HL-60 (cell line): ENCODE data around the gene ARMH1.

ENCODE experiments used
- DNase-seq, 2 experiments: peaks; one replicate each; pipeline ENCODE4 v3.0.0-alpha.2; 2010 to 2020; ENCODE audit warnings: low read depth in 1 of 2, low spot score in 1 of 2
- H3K27ac ChIP-seq: fragments of 250-450 bp; sonication (Bioruptor Pico); replicated peaks from 2 replicates; pipeline ENCODE4 v1.5.1; 2020; ENCODE audit warnings: mild to moderate bottlenecking, moderate library complexity
- H3K27me3 ChIP-seq: fragments of 250-450 bp; sonication (Bioruptor Pico); 2 replicates; pipeline ENCODE4 v1.5.1; 2021; ENCODE audit warnings: mild to moderate bottlenecking, moderate library complexity; ENCODE audit not compliant: insufficient read depth, poor library complexity, severe bottlenecking
- H3K4me3 ChIP-seq: replicated peaks from 2 replicates; pipeline ENCODE4 v1.5.1; 2011; ENCODE audit warnings: mild to moderate bottlenecking, control low read depth, low read length; ENCODE audit not compliant: insufficient read depth
- CTCF ChIP-seq: IDR thresholded peaks from one replicate; pipeline ENCODE4 v1.5.1; 2011; ENCODE audit warnings: low read length, control low read depth, inconsistent platforms; ENCODE audit not compliant: insufficient read depth
- GABPA ChIP-seq: IDR thresholded peaks from 2 replicates; pipeline ENCODE4 v1.6.1; 2012; ENCODE audit warnings: low read depth
- POLR2AphosphoS5 ChIP-seq: IDR thresholded peaks from 2 replicates; pipeline ENCODE4 v1.6.1; 2012; ENCODE audit warnings: low read depth
- REST ChIP-seq: IDR thresholded peaks from 2 replicates; pipeline ENCODE4 v1.6.1; 2012; ENCODE audit warnings: low read depth; ENCODE audit not compliant: insufficient replicate concordance
- SPI1 ChIP-seq: IDR thresholded peaks from 2 replicates; pipeline ENCODE4 v1.6.1; 2012; ENCODE audit warnings: low read depth, mild to moderate bottlenecking, borderline replicate concordance

The ARMH1 gene

GRCh38 chr1:44632598-44632997 lies 41.9 kb upstream of the ARMH1 start:
- peak overlapping the region; percentile 50 for H3K4me3 ChIP-seq
- TF ChIP-seq REST (no peak), SPI1 (no peak), POLR2AphosphoS5 (no peak), GABPA (no peak), CTCF (no peak)
- peak overlapping the region; percentile 96 for H3K27ac ChIP-seq
- H3K27me3 ChIP-seq, result no peaks in the 10 kb centered on the region
- DNase-seq, result peak; percentile 24 to 36

GRCh38 chr1:44634606-44635189 lies 39.8 kb upstream of the ARMH1 start:
- H3K27ac ChIP-seq, result no peak overlapping the region
- no peak for DNase-seq
- no peak overlapping the region for H3K4me3 ChIP-seq
- TF ChIP-seq GABPA (no peak), CTCF (no peak), SPI1 (no peak), REST (no peak), POLR2AphosphoS5 (no peak)
- H3K27me3 ChIP-seq, result no peaks in the 10 kb centered on the region

GRCh38 chr1:44635439-44635838 lies 39.1 kb upstream of the ARMH1 start:
- DNase-seq, result no peak
- Histone ChIP-seq H3K27ac (no peak overlapping the region), H3K4me3 (no peak overlapping the region), H3K27me3 (no peaks in the 10 kb centered on the region)
- TF ChIP-seq CTCF, result no peak
- no peak for TF ChIP-seq SPI1
- TF ChIP-seq POLR2AphosphoS5, result no peak
- no peak for TF ChIP-seq REST
- no peak for TF ChIP-seq GABPA
